Measurements from ENCODE around the gene PALLD. TPM values are rescaled to one million over a fixed set of nuclear protein-coding genes. Genes with fewer than 3 reads are reported as not detected.

The PALLD gene
- total RNA-seq, 1 donor from 2014 or later = 179 TPM

- Histone ChIP-seq H3K27ac (peak overlapping the region; percentile 25), H3K4me1 (peaks cover 8% of the 10 kb centered on the region), H3K36me3 (no peaks in the 10 kb centered on the region), H3K27me3 (no peaks in the 10 kb centered on the region), H3K9me3 (no peaks in the 10 kb centered on the region), H3K4me3 (no peak overlapping the region)
- ATAC-seq = no peak
- no peak for TF ChIP-seq CTCF (IDR thresholded peaks at IDR 0.05)
- DNase-seq = no peak
- intact Hi-C loops (cut with DNase I) = no loop called here
Observed at GRCh38 chr4:168744021-168744420, 247.2 kb downstream of the PALLD start.

GRCh38 chr4:168748807-168749206 lies 252.0 kb downstream of the PALLD start:
- DNase-seq = no peak
- Histone ChIP-seq H3K4me3 (no peak overlapping the region), H3K9me3 (no peaks in the 10 kb centered on the region), H3K27ac (no peak overlapping the region), H3K4me1 (no peaks in the 10 kb centered on the region), H3K36me3 (no peaks in the 10 kb centered on the region), H3K27me3 (no peaks in the 10 kb centered on the region)
- intact Hi-C loops (cut with DNase I) = no loop called here
- no peak for ATAC-seq
- no peak for TF ChIP-seq CTCF (IDR thresholded peaks at IDR 0.05)

GRCh38 chr4:168751263-168752225 lies 254.7 kb downstream of the PALLD start:
- no peak for TF ChIP-seq CTCF (IDR thresholded peaks at IDR 0.05)
- intact Hi-C loops (cut with DNase I) = no loop called here
- H3K27ac ChIP-seq = no peak overlapping the region

GRCh38 chr4:168755598-168756477 lies 259.0 kb downstream of the PALLD start:
- no peak for TF ChIP-seq CTCF (IDR thresholded peaks at IDR 0.05)
- intact Hi-C loops (cut with DNase I) = no loop called here
- Histone ChIP-seq H3K27me3 (no peaks in the 10 kb centered on the region), H3K4me1 (no peaks in the 10 kb centered on the region), H3K27ac (no peak overlapping the region), H3K4me3 (no peak overlapping the region), H3K36me3 (no peaks in the 10 kb centered on the region), H3K9me3 (no peaks in the 10 kb centered on the region)
- ATAC-seq (no peak), DNase-seq (no peak)

More at GRCh38 chr4:168751263-168752225, 254.7 kb downstream of the PALLD start:
- Histone ChIP-seq H3K9me3 (no peaks in the 10 kb centered on the region), H3K27me3 (no peaks in the 10 kb centered on the region), H3K36me3 (no peaks in the 10 kb centered on the region), H3K4me1 (no peaks in the 10 kb centered on the region), H3K4me3 (no peak overlapping the region)
- ATAC-seq (no peak), DNase-seq (no peak)

- DNase-seq (no peak), ATAC-seq (no peak)
- no peak for TF ChIP-seq CTCF (IDR thresholded peaks at IDR 0.05)
- H3K36me3 ChIP-seq = no peaks in the 10 kb centered on the region
- H3K27me3 ChIP-seq = no peaks in the 10 kb centered on the region
- no peaks in the 10 kb centered on the region for H3K4me1 ChIP-seq
- H3K9me3 ChIP-seq = no peaks in the 10 kb centered on the region
- no peak overlapping the region for H3K4me3 ChIP-seq
- intact Hi-C loops (cut with DNase I) = no loop called here
- no peak overlapping the region for H3K27ac ChIP-seq
Observed at GRCh38 chr4:168757500-168757899, 260.6 kb downstream of the PALLD start.

All from upper lobe of right lung (tissue), 1 donor.